LNCAP (cell line): ENCODE results near the gene CYB5R3.

Source experiments
- CTCF ChIP-seq: fragments of 450-650 bp; IDR thresholded peaks from 2 replicates; pipeline ENCODE4 v1.5.1; 2017; ENCODE audit warnings: mild to moderate bottlenecking

Gene CYB5R3

GRCh38 chr22:42644422-42645340 is 4.5 kb downstream of the CYB5R3 start:
- no peak for TF ChIP-seq CTCF

GRCh38 chr22:42643634-42644421 is 5.4 kb downstream of the CYB5R3 start:
- no peak for TF ChIP-seq CTCF

- TF ChIP-seq CTCF = no peak
Measured at GRCh38 chr22:42642806-42643633, 6.2 kb downstream of the CYB5R3 start.

- no peak for TF ChIP-seq CTCF
Measured at GRCh38 chr22:42641801-42642413, 7.3 kb downstream of the CYB5R3 start.

- no peak for TF ChIP-seq CTCF
Measured at GRCh38 chr22:42639541-42640241, 9.5 kb downstream of the CYB5R3 start.

DNA sequence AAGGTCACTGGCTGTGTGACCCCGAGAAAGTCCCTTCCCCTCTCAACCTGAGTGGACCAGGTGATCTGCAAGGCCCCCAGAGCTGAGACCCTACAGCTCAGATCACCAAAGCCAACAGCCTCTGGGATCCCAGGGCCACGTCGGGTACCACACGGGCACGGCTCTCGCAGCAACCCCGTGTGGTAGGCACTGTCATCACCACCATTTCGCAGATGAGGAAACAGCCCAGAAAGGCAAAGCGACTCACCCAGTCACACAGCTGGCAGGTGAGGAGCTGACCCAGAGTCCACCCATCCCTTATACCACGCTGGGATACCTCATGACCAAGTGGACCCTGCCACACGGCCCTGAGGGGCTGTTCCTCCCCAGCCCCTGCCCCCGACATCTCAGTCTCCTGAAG is 11.6 kb downstream of the CYB5R3 start:
- no peak for TF ChIP-seq CTCF
